IMR-90 (cell line): ENCODE measurements around the gene POLR1A.

Experiments
- BHLHE40 ChIP-seq: fragments of 150-350 bp; IDR thresholded peaks from 2 replicates; pipeline ENCODE4 v1.6.1; 2016; ENCODE audit warnings: mild to moderate bottlenecking, low read depth, low read length
- CEBPB ChIP-seq: IDR thresholded peaks from 2 replicates; pipeline ENCODE4 v1.6.1; 2012; ENCODE audit warnings: low read depth, low read length, improper control_type of control experiment
- MAZ ChIP-seq: IDR thresholded peaks from 2 replicates; pipeline ENCODE4 v1.6.1; 2012; ENCODE audit warnings: low read depth, mild to moderate bottlenecking, low read length, improper control_type of control experiment, moderate library complexity, borderline replicate concordance
- POLR2A ChIP-seq: IDR thresholded peaks from 2 replicates; pipeline ENCODE4 v1.6.1; 2012; ENCODE audit warnings: mild to moderate bottlenecking, low read depth, low read length
- RFX5 ChIP-seq: IDR thresholded peaks from 2 replicates; pipeline ENCODE4 v1.8.0; 2012; ENCODE audit warnings: low read depth, mild to moderate bottlenecking, low read length, moderate library complexity
- SMC3 ChIP-seq: fragments of 150-350 bp; IDR thresholded peaks from 2 replicates; pipeline ENCODE4 v1.6.1; 2016; ENCODE audit warnings: low read depth, mild to moderate bottlenecking, antibody characterized with exemption, low read length, moderate library complexity
- TF ChIP-seq, protein P1 (sequence below): conservative IDR thresholded peaks from 2 replicates; pipeline ENCODE4 v1.5.1; 2012; ENCODE audit warnings: mild to moderate bottlenecking, low read depth, low read length, improper control_type of control experiment

DNA sequence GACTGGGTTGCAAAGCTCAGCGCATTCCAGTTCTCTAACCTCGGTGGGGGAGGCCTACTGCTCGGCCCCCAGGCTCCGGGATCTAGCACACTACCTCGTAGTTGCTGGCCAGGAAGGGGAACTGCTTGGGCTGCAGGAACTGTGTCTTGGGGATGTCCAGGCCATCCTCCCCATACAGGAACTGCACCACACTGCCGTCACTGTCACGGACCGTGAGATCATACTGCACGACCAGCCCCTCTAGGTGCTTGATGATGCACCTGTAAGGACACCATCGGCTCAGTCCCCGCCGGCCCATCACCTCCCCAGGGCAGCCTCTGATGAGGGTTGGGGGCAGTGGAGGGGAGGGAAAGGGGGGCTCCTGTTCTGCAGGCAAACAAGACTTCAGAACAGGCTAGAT is 61.6 kb downstream of the POLR1A start:
- TF ChIP-seq POLR2A (no peak), CEBPB (no peak), BHLHE40 (no peak), RFX5 (no peak), SMC3 (no peak), MAZ (no peak)
- TF ChIP-seq, protein P1, sequence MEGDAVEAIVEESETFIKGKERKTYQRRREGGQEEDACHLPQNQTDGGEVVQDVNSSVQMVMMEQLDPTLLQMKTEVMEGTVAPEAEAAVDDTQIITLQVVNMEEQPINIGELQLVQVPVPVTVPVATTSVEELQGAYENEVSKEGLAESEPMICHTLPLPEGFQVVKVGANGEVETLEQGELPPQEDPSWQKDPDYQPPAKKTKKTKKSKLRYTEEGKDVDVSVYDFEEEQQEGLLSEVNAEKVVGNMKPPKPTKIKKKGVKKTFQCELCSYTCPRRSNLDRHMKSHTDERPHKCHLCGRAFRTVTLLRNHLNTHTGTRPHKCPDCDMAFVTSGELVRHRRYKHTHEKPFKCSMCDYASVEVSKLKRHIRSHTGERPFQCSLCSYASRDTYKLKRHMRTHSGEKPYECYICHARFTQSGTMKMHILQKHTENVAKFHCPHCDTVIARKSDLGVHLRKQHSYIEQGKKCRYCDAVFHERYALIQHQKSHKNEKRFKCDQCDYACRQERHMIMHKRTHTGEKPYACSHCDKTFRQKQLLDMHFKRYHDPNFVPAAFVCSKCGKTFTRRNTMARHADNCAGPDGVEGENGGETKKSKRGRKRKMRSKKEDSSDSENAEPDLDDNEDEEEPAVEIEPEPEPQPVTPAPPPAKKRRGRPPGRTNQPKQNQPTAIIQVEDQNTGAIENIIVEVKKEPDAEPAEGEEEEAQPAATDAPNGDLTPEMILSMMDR = no peak
